ENCODE measurements around the gene USP3. TPM values are rescaled to one million over a fixed set of nuclear protein-coding genes. Genes with fewer than 3 reads are reported as not detected.
A peak's percentile ranks its signal among the peaks of the same experiment; 100 is the strongest.

Gene USP3
- total and polyA plus RNA-seq, 2 of the 13 experiments (the other 11 are each of a cell fraction or from before 2014, with no cell fraction given): 14.3 to 61.2 TPM

DNA sequence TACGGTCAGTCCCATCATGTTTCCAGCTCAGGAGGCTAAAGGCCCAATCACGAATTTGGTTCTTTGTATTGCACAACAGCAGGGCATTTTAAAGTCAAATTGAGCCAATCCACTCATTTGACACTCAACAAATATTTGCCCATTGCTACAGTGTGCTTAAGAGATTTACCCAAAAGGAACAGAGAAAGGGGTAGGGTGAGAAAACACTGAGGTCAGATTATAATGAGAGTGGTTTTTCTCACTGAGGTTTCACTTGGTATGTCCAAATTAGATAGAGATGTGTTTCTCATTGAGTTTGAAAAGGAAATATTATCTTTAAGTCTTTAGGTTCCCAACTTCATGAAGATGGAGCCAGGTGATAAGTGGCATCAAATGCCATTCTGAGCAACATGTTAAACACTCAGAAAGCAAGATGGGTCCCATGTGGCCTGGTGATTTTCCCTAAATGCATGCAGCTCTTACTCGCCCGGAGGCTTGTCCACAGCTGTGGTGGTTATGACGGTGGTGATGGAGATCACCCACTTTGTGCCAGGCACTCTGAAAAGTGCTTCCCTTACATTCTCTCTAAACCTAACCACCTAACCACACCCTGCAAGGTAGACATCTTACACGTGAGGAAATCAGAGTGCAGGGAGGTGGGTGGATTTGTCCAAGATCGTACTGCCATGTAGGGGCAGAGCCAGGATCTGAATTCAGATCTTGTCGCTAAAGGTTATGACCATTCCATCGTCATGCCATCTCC, 31.2 kb upstream of the USP3 start (continued):
- TF ChIP-seq, protein P1, sequence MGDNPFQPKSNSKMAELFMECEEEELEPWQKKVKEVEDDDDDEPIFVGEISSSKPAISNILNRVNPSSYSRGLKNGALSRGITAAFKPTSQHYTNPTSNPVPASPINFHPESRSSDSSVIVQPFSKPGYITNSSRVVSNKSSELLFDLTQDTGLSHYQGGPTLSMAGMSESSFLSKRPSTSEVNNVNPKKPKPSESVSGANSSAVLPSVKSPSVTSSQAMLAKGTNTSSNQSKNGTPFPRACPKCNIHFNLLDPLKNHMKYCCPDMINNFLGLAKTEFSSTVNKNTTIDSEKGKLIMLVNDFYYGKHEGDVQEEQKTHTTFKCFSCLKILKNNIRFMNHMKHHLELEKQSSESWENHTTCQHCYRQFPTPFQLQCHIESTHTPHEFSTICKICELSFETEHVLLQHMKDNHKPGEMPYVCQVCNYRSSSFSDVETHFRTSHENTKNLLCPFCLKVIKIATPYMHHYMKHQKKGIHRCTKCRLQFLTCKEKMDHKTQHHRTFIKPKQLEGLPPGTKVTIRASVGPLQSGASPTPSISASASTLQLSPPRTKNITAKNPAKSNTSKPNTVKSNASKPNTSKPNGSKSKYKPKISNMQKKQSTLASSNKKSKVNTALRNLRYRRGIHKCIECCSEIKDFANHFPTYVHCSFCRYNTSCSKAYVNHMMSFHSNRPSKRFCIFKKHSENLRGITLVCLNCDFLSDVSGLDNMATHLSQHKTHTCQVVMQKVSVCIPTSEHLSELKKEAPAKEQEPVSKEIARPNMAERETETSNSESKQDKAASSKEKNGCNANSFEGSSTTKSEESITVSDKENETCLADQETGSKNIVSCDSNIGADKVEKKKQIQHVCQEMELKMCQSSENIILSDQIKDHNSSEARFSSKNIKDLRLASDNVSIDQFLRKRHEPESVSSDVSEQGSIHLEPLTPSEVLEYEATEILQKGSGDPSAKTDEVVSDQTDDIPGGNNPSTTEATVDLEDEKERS (CRISPR knock-in tag; IDR thresholded peaks at IDR 0.05): no peak
- TF ChIP-seq CENPX (CRISPR knock-in tag; IDR thresholded peaks at IDR 0.05): no peak
- no peak for TF ChIP-seq ZMAT3 (CRISPR knock-in tag; conservative IDR thresholded peaks at IDR 0.05)
- no peak for TF ChIP-seq NFATC3 (CRISPR knock-in tag; IDR thresholded peaks at IDR 0.05)
- TF ChIP-seq SNAPC2 (CRISPR knock-in tag; IDR thresholded peaks at IDR 0.05): peak; percentile 80; the same call in 1 of the 2 replicates
- TF ChIP-seq SSRP1 (CRISPR knock-in tag; IDR thresholded peaks at IDR 0.05): 0 out of 2 replicates have a peak, but pooled peaks have one; percentile 22
- no peak for TF ChIP-seq ZNF484 (CRISPR knock-in tag; IDR thresholded peaks at IDR 0.05; ENCODE audit: borderline replicate concordance, low read depth)
- peak; percentile 81 for TF ChIP-seq DPF2 (CRISPR knock-in tag; IDR thresholded peaks at IDR 0.05; ENCODE audit: borderline replicate concordance, low read depth)
- TF ChIP-seq HMGA1 (CRISPR knock-in tag; conservative IDR thresholded peaks at IDR 0.05): no peak
- TF ChIP-seq GZF1 (CRISPR knock-in tag; IDR thresholded peaks at IDR 0.05): no peak
- no peak for TF ChIP-seq HOXA5 (CRISPR knock-in tag; IDR thresholded peaks at IDR 0.05)
- TF ChIP-seq, protein P2, sequence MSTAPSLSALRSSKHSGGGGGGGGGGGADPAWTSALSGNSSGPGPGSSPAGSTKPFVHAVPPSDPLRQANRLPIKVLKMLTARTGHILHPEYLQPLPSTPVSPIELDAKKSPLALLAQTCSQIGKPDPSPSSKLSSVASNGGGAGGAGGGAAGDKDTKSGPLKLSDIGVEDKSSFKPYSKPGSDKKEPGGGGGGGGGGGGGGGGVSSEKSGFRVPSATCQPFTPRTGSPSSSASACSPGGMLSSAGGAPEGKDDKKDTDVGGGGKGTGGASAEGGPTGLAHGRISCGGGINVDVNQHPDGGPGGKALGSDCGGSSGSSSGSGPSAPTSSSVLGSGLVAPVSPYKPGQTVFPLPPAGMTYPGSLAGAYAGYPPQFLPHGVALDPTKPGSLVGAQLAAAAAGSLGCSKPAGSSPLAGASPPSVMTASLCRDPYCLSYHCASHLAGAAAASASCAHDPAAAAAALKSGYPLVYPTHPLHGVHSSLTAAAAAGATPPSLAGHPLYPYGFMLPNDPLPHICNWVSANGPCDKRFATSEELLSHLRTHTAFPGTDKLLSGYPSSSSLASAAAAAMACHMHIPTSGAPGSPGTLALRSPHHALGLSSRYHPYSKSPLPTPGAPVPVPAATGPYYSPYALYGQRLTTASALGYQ (CRISPR knock-in tag; IDR thresholded peaks at IDR 0.05): peak; percentile 94
- TF ChIP-seq ATM (IDR thresholded peaks at IDR 0.05; ENCODE audit: borderline replicate concordance): no peak
- TF ChIP-seq, protein P3, sequence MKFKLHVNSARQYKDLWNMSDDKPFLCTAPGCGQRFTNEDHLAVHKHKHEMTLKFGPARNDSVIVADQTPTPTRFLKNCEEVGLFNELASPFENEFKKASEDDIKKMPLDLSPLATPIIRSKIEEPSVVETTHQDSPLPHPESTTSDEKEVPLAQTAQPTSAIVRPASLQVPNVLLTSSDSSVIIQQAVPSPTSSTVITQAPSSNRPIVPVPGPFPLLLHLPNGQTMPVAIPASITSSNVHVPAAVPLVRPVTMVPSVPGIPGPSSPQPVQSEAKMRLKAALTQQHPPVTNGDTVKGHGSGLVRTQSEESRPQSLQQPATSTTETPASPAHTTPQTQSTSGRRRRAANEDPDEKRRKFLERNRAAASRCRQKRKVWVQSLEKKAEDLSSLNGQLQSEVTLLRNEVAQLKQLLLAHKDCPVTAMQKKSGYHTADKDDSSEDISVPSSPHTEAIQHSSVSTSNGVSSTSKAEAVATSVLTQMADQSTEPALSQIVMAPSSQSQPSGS (CRISPR knock-in tag; IDR thresholded peaks at IDR 0.05): peak; percentile 69; the same call in 1 of the 2 replicates
- no peak for TF ChIP-seq SMAD1 (CRISPR knock-in tag; IDR thresholded peaks at IDR 0.05; ENCODE audit: borderline replicate concordance, low read depth)
- TF ChIP-seq RELA (CRISPR knock-in tag; IDR thresholded peaks at IDR 0.05): no peak
- TF ChIP-seq, protein P4, sequence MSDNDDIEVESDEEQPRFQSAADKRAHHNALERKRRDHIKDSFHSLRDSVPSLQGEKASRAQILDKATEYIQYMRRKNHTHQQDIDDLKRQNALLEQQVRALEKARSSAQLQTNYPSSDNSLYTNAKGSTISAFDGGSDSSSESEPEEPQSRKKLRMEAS (IDR thresholded peaks at IDR 0.05): peak; percentile 23; the same call in 1 of the 2 replicates
- TF ChIP-seq ZNF34 (CRISPR knock-in tag; IDR thresholded peaks at IDR 0.05; ENCODE audit: borderline replicate concordance): no peak
- no peak for TF ChIP-seq ZEB1 (IDR thresholded peaks at IDR 0.05; ENCODE audit: insufficient replicate concordance, low read depth)
- TF ChIP-seq TBL1XR1 (IDR thresholded peaks at IDR 0.05; ENCODE audit: borderline replicate concordance, low read length, partially characterized antibody): no peak
- TF ChIP-seq, protein P5, sequence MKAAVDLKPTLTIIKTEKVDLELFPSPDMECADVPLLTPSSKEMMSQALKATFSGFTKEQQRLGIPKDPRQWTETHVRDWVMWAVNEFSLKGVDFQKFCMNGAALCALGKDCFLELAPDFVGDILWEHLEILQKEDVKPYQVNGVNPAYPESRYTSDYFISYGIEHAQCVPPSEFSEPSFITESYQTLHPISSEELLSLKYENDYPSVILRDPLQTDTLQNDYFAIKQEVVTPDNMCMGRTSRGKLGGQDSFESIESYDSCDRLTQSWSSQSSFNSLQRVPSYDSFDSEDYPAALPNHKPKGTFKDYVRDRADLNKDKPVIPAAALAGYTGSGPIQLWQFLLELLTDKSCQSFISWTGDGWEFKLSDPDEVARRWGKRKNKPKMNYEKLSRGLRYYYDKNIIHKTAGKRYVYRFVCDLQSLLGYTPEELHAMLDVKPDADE (CRISPR knock-in tag; IDR thresholded peaks at IDR 0.05): no peak

Data from HepG2 (cell line).